Smooth muscle cell (in vitro differentiated cells): Measurements from ENCODE around the gene SGO1. TPM values are rescaled to one million over a fixed set of nuclear protein-coding genes. Genes with fewer than 3 reads are reported as not detected.

Experiments used
- DNase-seq: peaks from one replicate; lab custom pipeline; 2025; ENCODE audit not compliant: unreplicated experiment; lab: John Stamatoyannopoulos, UW
- H2AFZ ChIP-seq: fragments of 200-600 bp; sonication (generic); 2 replicates; pipeline ENCODE4 v1.6.0; 2016; ENCODE audit warnings: antibody characterized with exemption, low read depth, mild to moderate bottlenecking
- H3F3A ChIP-seq: fragments of 200-600 bp; sonication (generic); 2 replicates; pipeline ENCODE4 v1.6.0; 2017; ENCODE audit warnings: antibody characterized with exemption, low read depth
- H3K27ac ChIP-seq: fragments of 200-600 bp; sonication (generic); 2 replicates; pipeline ENCODE4 v1.5.1; 2016; ENCODE audit warnings: low read depth, mild to moderate bottlenecking
- H3K27me3 ChIP-seq: fragments of 200-600 bp; sonication (generic); 2 replicates; pipeline ENCODE4 v1.6.1; 2016; ENCODE audit warnings: low read depth, mild to moderate bottlenecking
- H3K36me3 ChIP-seq: fragments of 200-600 bp; sonication (generic); 2 replicates; pipeline ENCODE4 v1.5.1; 2016; ENCODE audit warnings: low read depth
- H3K4me1 ChIP-seq: fragments of 200-600 bp; sonication (generic); 2 replicates; pipeline ENCODE4 v1.5.1; 2016; ENCODE audit warnings: low read depth
- H3K4me2 ChIP-seq: fragments of 200-600 bp; sonication (generic); 2 replicates; pipeline ENCODE4 v1.6.0; 2016; ENCODE audit warnings: mild to moderate bottlenecking
- H3K4me3 ChIP-seq: fragments of 200-600 bp; sonication (generic); 2 replicates; pipeline ENCODE4 v1.5.1; 2016; ENCODE audit warnings: mild to moderate bottlenecking
- H3K79me2 ChIP-seq: fragments of 200-600 bp; sonication (generic); 2 replicates; pipeline ENCODE4 v1.6.0; 2016; ENCODE audit warnings: low read depth, mild to moderate bottlenecking
- H3K9ac ChIP-seq: fragments of 200-600 bp; sonication (generic); 2 replicates; pipeline ENCODE4 v1.6.0; 2016; ENCODE audit warnings: low read depth
- H3K9me3 ChIP-seq: fragments of 200-600 bp; sonication (generic); replicated peaks from 2 replicates; pipeline ENCODE4 v1.5.1; 2016; ENCODE audit warnings: low read depth
- H4K20me1 ChIP-seq: fragments of 200-600 bp; sonication (generic); 2 replicates; pipeline ENCODE4 v1.6.0; 2016; ENCODE audit warnings: low read depth
- WGBS: methylation state at CpG from one replicate; pipeline ENCODE4 v1.1.7; 2016; ENCODE audit warnings: low lambda C conversion rate; 5-methylcytosine and 5-hydroxymethylcytosine counted together
- polyA plus RNA-seq: library from polyadenylated mRNA; unstranded; fragments of >200 nt; fragmentation: Nextera tagmentation; extraction: Ambion mirVana; gene quantifications from 2 replicates; pipeline ENCODE4 v1.2.1, GENCODE V29; 2016
- total RNA-seq: library from RNA; depleted of rRNA; stranded (reverse); fragments of >200 nt; gene quantifications from 2 replicates; pipeline ENCODE4 v1.2.3, GENCODE V29; 2014
- TF ChIP-seq, protein P1 (sequence below): fragments of 200-600 bp; sonication (generic); IDR thresholded peaks from 2 replicates; pipeline ENCODE4 v1.5.1; 2017; ENCODE audit warnings: borderline replicate concordance, mild to moderate bottlenecking, antibody characterized with exemption; ENCODE audit not compliant: insufficient read depth, poor library complexity, severe bottlenecking

Gene SGO1
- total and polyA plus RNA-seq, 2 experiments from 2014 or later: 4.1 to 5.4 TPM

DNA sequence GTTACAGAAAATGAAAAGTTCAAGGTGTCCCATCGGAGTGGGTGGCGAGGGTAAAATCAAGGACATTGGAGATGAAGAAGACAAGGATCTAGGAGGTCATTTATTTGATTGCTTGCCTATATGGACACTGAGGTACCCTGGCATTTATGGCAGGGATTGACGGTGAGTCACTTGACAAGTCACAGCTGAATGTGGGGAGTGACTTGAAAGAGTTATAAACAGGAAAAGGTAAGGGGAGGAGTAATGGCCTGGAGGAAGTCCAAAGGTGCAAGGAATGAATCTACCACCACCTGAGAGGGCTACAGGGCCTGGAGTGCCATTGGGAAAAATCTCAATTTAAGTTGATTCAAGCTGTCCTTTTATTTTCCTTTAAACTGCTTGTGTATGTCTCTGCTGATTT is 11.8 kb upstream of the SGO1 start:
- Histone ChIP-seq H2AFZ (no peak overlapping the region), H3K9me3 (no peaks in the 10 kb centered on the region), H3K4me1 (peaks cover 4% of the 10 kb centered on the region), H3K27me3 (no peaks in the 10 kb centered on the region), H3K9ac (no peak overlapping the region), H3K79me2 (no peaks in the 10 kb centered on the region), H3F3A (no peaks in the 10 kb centered on the region), H4K20me1 (no peaks in the 10 kb centered on the region), H3K36me3 (no peaks in the 10 kb centered on the region), H3K4me2 (no peak overlapping the region), H3K4me3 (no peak overlapping the region), H3K27ac (no peak overlapping the region)
- WGBS: 79% methylated on average over 3 of the region's 3 CpGs
- TF ChIP-seq, protein P1, sequence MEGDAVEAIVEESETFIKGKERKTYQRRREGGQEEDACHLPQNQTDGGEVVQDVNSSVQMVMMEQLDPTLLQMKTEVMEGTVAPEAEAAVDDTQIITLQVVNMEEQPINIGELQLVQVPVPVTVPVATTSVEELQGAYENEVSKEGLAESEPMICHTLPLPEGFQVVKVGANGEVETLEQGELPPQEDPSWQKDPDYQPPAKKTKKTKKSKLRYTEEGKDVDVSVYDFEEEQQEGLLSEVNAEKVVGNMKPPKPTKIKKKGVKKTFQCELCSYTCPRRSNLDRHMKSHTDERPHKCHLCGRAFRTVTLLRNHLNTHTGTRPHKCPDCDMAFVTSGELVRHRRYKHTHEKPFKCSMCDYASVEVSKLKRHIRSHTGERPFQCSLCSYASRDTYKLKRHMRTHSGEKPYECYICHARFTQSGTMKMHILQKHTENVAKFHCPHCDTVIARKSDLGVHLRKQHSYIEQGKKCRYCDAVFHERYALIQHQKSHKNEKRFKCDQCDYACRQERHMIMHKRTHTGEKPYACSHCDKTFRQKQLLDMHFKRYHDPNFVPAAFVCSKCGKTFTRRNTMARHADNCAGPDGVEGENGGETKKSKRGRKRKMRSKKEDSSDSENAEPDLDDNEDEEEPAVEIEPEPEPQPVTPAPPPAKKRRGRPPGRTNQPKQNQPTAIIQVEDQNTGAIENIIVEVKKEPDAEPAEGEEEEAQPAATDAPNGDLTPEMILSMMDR: no peak
- DNase-seq: no peak

DNA sequence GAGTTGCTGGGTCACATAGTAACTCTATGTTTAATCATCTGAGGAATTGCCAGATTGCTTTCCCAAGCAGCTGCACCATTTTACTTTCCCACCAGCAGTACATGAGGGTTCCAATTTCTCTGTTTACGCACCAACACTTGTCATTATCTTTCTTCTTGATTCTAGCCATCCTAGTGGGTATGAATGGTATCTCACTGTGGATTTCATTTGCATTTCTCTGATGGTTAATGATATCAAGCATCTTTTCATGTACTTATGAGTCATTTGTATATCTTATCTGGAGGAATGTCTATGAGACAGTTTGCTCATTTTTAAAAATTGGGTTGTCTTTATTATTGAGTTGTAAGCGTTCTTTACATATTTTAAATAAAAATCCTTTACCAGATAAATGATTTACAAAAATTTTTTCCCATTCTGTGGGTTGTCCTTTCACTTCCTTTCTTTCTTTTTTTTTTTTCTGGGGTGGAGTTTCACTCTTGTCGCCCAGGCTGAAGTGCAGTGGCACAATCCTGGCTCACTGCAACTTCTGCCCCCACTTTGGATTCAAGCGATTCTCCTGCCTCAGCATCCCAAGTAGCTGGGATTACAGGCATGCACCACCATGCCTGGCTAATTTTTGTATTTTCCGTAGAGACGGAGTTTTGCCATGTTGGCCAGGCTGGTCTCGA is 8.9 kb upstream of the SGO1 start:
- WGBS: 89% methylated on average over 7 of the region's 7 CpGs
- Histone ChIP-seq H3K27me3 (no peaks in the 10 kb centered on the region), H3K79me2 (no peaks in the 10 kb centered on the region), H3K27ac (no peak overlapping the region), H4K20me1 (no peaks in the 10 kb centered on the region), H3K4me1 (peaks cover under 1% of the 10 kb centered on the region), H3K9ac (no peak overlapping the region), H3K4me3 (no peak overlapping the region), H3K4me2 (no peak overlapping the region), H2AFZ (no peak overlapping the region), H3F3A (no peaks in the 10 kb centered on the region), H3K9me3 (no peaks in the 10 kb centered on the region), H3K36me3 (no peaks in the 10 kb centered on the region)
- TF ChIP-seq, protein P1: no peak
- DNase-seq: no peak

DNA sequence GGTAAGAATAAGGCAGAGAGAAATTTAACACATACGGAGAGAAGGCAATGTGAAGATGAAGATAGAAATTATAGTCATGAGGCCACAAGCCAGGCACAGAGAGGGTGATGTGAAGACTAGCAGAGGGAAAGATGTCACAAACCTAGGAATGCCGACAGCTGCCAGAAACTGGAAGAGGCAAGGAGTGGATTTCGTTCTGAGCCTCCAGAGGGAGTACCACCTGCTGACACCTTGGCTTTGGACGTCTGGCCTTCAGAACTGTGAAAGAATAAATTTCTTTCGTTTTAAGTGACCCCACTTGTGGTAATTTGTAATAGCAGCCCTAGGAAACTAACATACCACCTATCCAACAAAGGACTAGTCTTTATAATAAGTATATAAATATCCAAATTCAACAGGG is 5.0 kb upstream of the SGO1 start:
- 59% methylated on average over 5 of the region's 5 CpGs for WGBS
- H3K9ac ChIP-seq: no peak overlapping the region
- H3K9me3 ChIP-seq: no peaks in the 10 kb centered on the region
- DNase-seq: no peak
- H3F3A ChIP-seq: no peaks in the 10 kb centered on the region
- peaks cover 9% of the 10 kb centered on the region for H3K4me1 ChIP-seq
- no peaks in the 10 kb centered on the region for H3K79me2 ChIP-seq
- TF ChIP-seq, protein P1: no peak
- H3K27ac ChIP-seq: no peak overlapping the region
- H3K4me2 ChIP-seq: no peak overlapping the region
- H3K36me3 ChIP-seq: no peaks in the 10 kb centered on the region
- no peaks in the 10 kb centered on the region for H4K20me1 ChIP-seq
- H3K4me3 ChIP-seq: no peak overlapping the region
- no peak overlapping the region for H2AFZ ChIP-seq
- no peaks in the 10 kb centered on the region for H3K27me3 ChIP-seq

DNA sequence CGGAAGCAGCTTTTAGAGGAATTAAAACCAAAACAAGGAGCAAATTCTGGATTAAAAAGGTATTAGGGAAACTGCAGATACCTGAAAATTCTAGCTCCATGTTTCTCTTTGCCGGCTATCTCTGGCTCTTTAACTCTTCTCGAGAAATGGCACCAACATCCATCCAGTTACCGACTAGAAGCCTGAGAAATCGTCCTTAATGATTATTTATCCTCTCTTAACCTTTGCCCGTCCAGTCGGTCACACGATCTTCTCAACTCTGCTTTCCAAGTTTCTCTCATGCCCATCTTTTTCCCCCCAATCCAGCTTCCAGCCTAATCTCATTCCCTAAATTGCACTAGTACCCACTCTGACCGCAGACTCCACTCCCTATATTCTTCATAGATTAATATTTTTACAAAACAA is 596 bp upstream of the SGO1 start:
- Histone ChIP-seq H2AFZ (peak overlapping the region; percentile 96), H4K20me1 (no peaks in the 10 kb centered on the region), H3K27me3 (no peaks in the 10 kb centered on the region), H3F3A (no peaks in the 10 kb centered on the region), H3K79me2 (peaks cover 11% of the 10 kb centered on the region), H3K27ac (peak overlapping the region; percentile 91), H3K4me1 (peaks cover 17% of the 10 kb centered on the region), H3K4me3 (peak overlapping the region; percentile 76), H3K4me2 (peak overlapping the region; percentile 96), H3K36me3 (no peaks in the 10 kb centered on the region), H3K9ac (peak overlapping the region; percentile 92), H3K9me3 (no peaks in the 10 kb centered on the region)
- no peak for DNase-seq
- 4% methylated on average over 9 of the region's 9 CpGs for WGBS
- TF ChIP-seq, protein P1: no peak
